HTERT RPE-1 (cell line): ENCODE results near the gene RFX4.

Source experiments
- in situ Hi-C: fragments of 300-500 bp; cut with MboI; formaldehyde crosslinking; loops from 4 replicates; pipeline ENCODE4 v1.14.3; 2020; ENCODE audit warnings: low sequenced_read_pairs

Gene RFX4

GRCh38 chr12:106582641-106583230 lies at the start of gene RFX4:
TSS of gene RFX4 (plus strand) at chr12:106583004. CDS start at chr12:106583321, 317 bp downstream.
- in situ Hi-C loops: no loop called here

- in situ Hi-C loops: no loop called here
These were observed 41.6 kb upstream of the RFX4 start for GRCh38 chr12:106541201-106541600.

- in situ Hi-C loops: no loop called here
These were observed 31.4 kb upstream of the RFX4 start for GRCh38 chr12:106551410-106551809.

- in situ Hi-C loops: no loop called here
These were observed 30.6 kb upstream of the RFX4 start for GRCh38 chr12:106552228-106552627.

GRCh38 chr12:106564678-106565329 lies 18.0 kb upstream of the RFX4 start:
- in situ Hi-C loops: no loop called here

GRCh38 chr12:106566771-106567170 lies 16.0 kb upstream of the RFX4 start:
- in situ Hi-C loops: no loop called here

GRCh38 chr12:106573239-106573638 lies 9.6 kb upstream of the RFX4 start:
- in situ Hi-C loops: no loop called here

GRCh38 chr12:106576848-106577247 lies 6.0 kb upstream of the RFX4 start:
- in situ Hi-C loops: no loop called here

- in situ Hi-C loops: no loop called here
These were observed 1.9 kb upstream of the RFX4 start for GRCh38 chr12:106580671-106581508.

GRCh38 chr12:106581543-106582248 lies 1.1 kb upstream of the RFX4 start:
- in situ Hi-C loops: no loop called here

GRCh38 chr12:106582249-106582591 lies 584 bp upstream of the RFX4 start:
- in situ Hi-C loops: no loop called here

GRCh38 chr12:106583242-106584103 lies 669 bp downstream of the RFX4 start:
- in situ Hi-C loops: no loop called here

- in situ Hi-C loops: no loop called here
These were observed 1.6 kb downstream of the RFX4 start for GRCh38 chr12:106584104-106585064.

- in situ Hi-C loops: no loop called here
These were observed 2.3 kb downstream of the RFX4 start for GRCh38 chr12:106585105-106585520.

GRCh38 chr12:106585521-106586277 lies 2.9 kb downstream of the RFX4 start:
- in situ Hi-C loops: no loop called here

GRCh38 chr12:106586278-106586802 lies 3.5 kb downstream of the RFX4 start:
- in situ Hi-C loops: no loop called here

GRCh38 chr12:106586803-106587684 lies 4.2 kb downstream of the RFX4 start:
- in situ Hi-C loops: no loop called here
